ENCODE results near the gene SMIM45.

SMIM45 gene

GRCh38 chr22:41949297-41949965 is 2.5 kb upstream of the SMIM45 start:
- H3K27ac Mint-ChIP-seq = peak overlapping the region in 1 of 3 experiments; percentile 57; a peak in 2 of 7 replicates
- no peak for TF ChIP-seq CTCF (conservative IDR thresholded peaks at IDR 0.05)
- WGBS (ENCODE audit: extremely low coverage, insufficient read length, low lambda C conversion rate) = no CpG with 5 or more reads among the region's 7 CpGs

More at GRCh38 chr22:41949297-41949965, 2.5 kb upstream of the SMIM45 start:
- Histone ChIP-seq H3K14ac (ENCODE audit: insufficient read depth, low read length) (no peak overlapping the region), H3K23ac (ENCODE audit: insufficient read length, low read depth, low read length) (no peak overlapping the region), H3K56ac (ENCODE audit: insufficient read length, low read depth, low read length) (no peak overlapping the region), H3K4me1 (ENCODE audit: insufficient read depth, low read length) (peaks cover 3% of the 10 kb centered on the region; the same call in 1 of the 2 replicates), H4K20me1 (ENCODE audit: control insufficient read depth, insufficient read depth, insufficient read length) (no peaks in the 10 kb centered on the region), H3K23me2 (ENCODE audit: insufficient read length, low read depth, low read length, poor library complexity, severe bottlenecking) (peaks cover 9% of the 10 kb centered on the region), H3K27ac (ENCODE audit: insufficient read length, low read depth, low read length) (no peak overlapping the region), H2BK120ac (ENCODE audit: low read depth, low read length, poor library complexity, severe bottlenecking) (no peak overlapping the region), H4K8ac (replicated peaks; ENCODE audit: insufficient read length, low read depth, low read length) (no peak overlapping the region), H3K27me3 (ENCODE audit: insufficient read depth, low read length) (no peaks in the 10 kb centered on the region), H3K9ac (ENCODE audit: extremely low read depth, insufficient read length, low read length) (no peak overlapping the region), H3K79me1 (ENCODE audit: insufficient read depth, low read depth, low read length, poor library complexity, severe bottlenecking) (no peaks in the 10 kb centered on the region), H2BK20ac (ENCODE audit: low read depth, low read length, poor library complexity, severe bottlenecking) (no peak overlapping the region), H4K91ac (ENCODE audit: insufficient read length, low read depth, low read length) (no peak overlapping the region), H2BK15ac (ENCODE audit: low read depth, low read length) (no peak overlapping the region), H3K18ac (ENCODE audit: insufficient read length, low read depth, low read length) (no peak overlapping the region), H3K9me3 (ENCODE audit: control insufficient read depth, low read depth, low read length) (no peaks in the 10 kb centered on the region), H3T11ph (ENCODE audit: low read length) (no peak overlapping the region), H3K79me2 (ENCODE audit: insufficient read depth, low read length) (no peaks in the 10 kb centered on the region; the same call in 1 of the 2 replicates), H3K4ac (ENCODE audit: low read depth, low read length) (no peak overlapping the region), H4K5ac (ENCODE audit: insufficient read length, low read depth, low read length) (no peak overlapping the region), H3K4me2 (ENCODE audit: insufficient read depth, insufficient read length, low read length) (no peak overlapping the region), H2BK5ac (ENCODE audit: insufficient read length, low read length) (no peak overlapping the region), H2AK5ac (ENCODE audit: insufficient read length, low read length) (no peak overlapping the region), H2BK12ac (ENCODE audit: insufficient read length, low read depth, low read length) (no peak overlapping the region), H2AFZ (ENCODE audit: low read length) (no peak overlapping the region)
- H3K36me3 Mint-ChIP-seq (ENCODE audit: insufficient read depth in 1 of 3, low read depth in 3 of 3) = peaks cover 10 to 15% (median 13%) of the 10 kb centered on the region in 3 experiments; a peak in 6 of 7 replicates
- H3K9me3 Mint-ChIP-seq = no peaks in the 10 kb centered on the region
- peaks cover 3% of the 10 kb centered on the region for H3K27me3 Mint-ChIP-seq (ENCODE audit: low read depth)
- DNase-seq = no peak
- peaks cover 22 to 49% of the 10 kb centered on the region in 2 experiments for H3K4me1 Mint-ChIP-seq
- H3K4me3 Mint-ChIP-seq = no peak overlapping the region
